NT2/D1 (cell line): ENCODE data around the gene COBL.

Source experiments
- SUZ12 ChIP-seq: IDR thresholded peaks from 2 replicates; pipeline ENCODE4 v1.6.1; 2011; ENCODE audit not compliant: insufficient read length, insufficient read depth; ENCODE audit errors: extremely low read depth
- YY1 ChIP-seq: IDR thresholded peaks from 2 replicates; pipeline ENCODE4 v1.6.1; 2011; ENCODE audit not compliant: insufficient read length, insufficient read depth

GRCh38 chr7:51078653-51079052, 238.0 kb downstream of the COBL start:
- TF ChIP-seq SUZ12 = no peak
- TF ChIP-seq YY1 = no peak
